Neural cell (in vitro differentiated cells): ENCODE results near the gene WWTR1. TPM values are rescaled to one million over a fixed set of nuclear protein-coding genes. Genes with fewer than 3 reads are reported as not detected.

Experiments used
- H2AFZ ChIP-seq: fragments of 200-600, 300-800 bp; sonication (generic), shearing (Covaris generic); 2 replicates; pipeline ENCODE4 v1.6.0; 2014; ENCODE audit warnings: low read depth, mild to moderate bottlenecking, antibody characterized with exemption, low read length, moderate library complexity
- H3F3A ChIP-seq: fragments of 200-600 bp; shearing (Covaris generic); 2 replicates; pipeline ENCODE4 v1.6.1; 2016; ENCODE audit warnings: mild to moderate bottlenecking, moderate library complexity, mixed read lengths, antibody characterized with exemption, low read length; ENCODE audit not compliant: insufficient read depth, poor library complexity, severe bottlenecking
- H3K27ac ChIP-seq: fragments of 200-600, 300-800 bp; sonication (generic), shearing (Covaris generic); 2 replicates; pipeline ENCODE4 v1.5.1; 2014; ENCODE audit warnings: mild to moderate bottlenecking, low read length, moderate library complexity
- H3K27me3 ChIP-seq: fragments of 300-800, 200-600 bp; sonication (generic), shearing (Covaris generic); 2 replicates; pipeline ENCODE4 v1.6.0; 2014; ENCODE audit warnings: mild to moderate bottlenecking, low read depth, low read length, moderate library complexity; ENCODE audit not compliant: insufficient read depth
- H3K36me3 ChIP-seq: fragments of 300-800, 200-600 bp; sonication (generic), shearing (Covaris generic); 2 replicates; pipeline ENCODE4 v1.5.1; 2014; ENCODE audit warnings: mild to moderate bottlenecking, antibody characterized with exemption, low read length, moderate library complexity; ENCODE audit not compliant: insufficient read depth
- H3K4me2 ChIP-seq: fragments of 300-800, 200-600 bp; sonication (generic), shearing (Covaris generic); 2 replicates; pipeline ENCODE4 v1.6.0; 2014; ENCODE audit warnings: mild to moderate bottlenecking, low read length
- H3K4me3 ChIP-seq: fragments of 300-800, 200-600 bp; sonication (generic), shearing (Covaris generic); 2 replicates; pipeline ENCODE4 v1.5.1; 2014; ENCODE audit warnings: mild to moderate bottlenecking, low read length, moderate library complexity
- H3K79me2 ChIP-seq: fragments of 200-600 bp; shearing (Covaris generic); replicated peaks from 2 replicates; pipeline ENCODE4 v1.6.0; 2014; ENCODE audit warnings: mild to moderate bottlenecking, low read length, moderate library complexity; ENCODE audit not compliant: insufficient read depth
- H3K9ac ChIP-seq: fragments of 300-800, 200-600 bp; sonication (generic), shearing (Covaris generic); 2 replicates; pipeline ENCODE4 v1.6.1; 2016; ENCODE audit warnings: mild to moderate bottlenecking, low read length, mixed read lengths
- H3K9me2 ChIP-seq: fragments of 200-600 bp; shearing (Covaris generic); 2 replicates; pipeline ENCODE4 v1.6.1; 2016; ENCODE audit warnings: mild to moderate bottlenecking, low read length, mixed read lengths; ENCODE audit not compliant: insufficient read depth
- H3K9me3 ChIP-seq: fragments of 200-600, 300-800 bp; sonication (generic), shearing (Covaris generic); 2 replicates; pipeline ENCODE4 v1.6.1; 2016; ENCODE audit warnings: mild to moderate bottlenecking, mixed run types, low read length, moderate library complexity, mixed read lengths
- H4K20me1 ChIP-seq: fragments of 200-600 bp; shearing (Covaris generic); 2 replicates; pipeline ENCODE4 v1.6.1; 2016; ENCODE audit warnings: mild to moderate bottlenecking, mixed run types; ENCODE audit not compliant: insufficient read depth
- CTCF ChIP-seq: fragments of 450-650 bp; IDR thresholded peaks from 2 replicates; pipeline ENCODE4 v1.5.1; 2014; ENCODE audit warnings: antibody characterized with exemption, mild to moderate bottlenecking, moderate library complexity; ENCODE audit not compliant: poor library complexity, severe bottlenecking
- EP300 ChIP-seq: fragments of 450-650 bp; conservative IDR thresholded peaks from 2 replicates; pipeline ENCODE4 v1.6.1; 2014; ENCODE audit warnings: antibody characterized with exemption, mild to moderate bottlenecking, moderate library complexity; ENCODE audit not compliant: poor library complexity, severe bottlenecking
- EZH2 ChIP-seq: fragments of 200-600, 300-800 bp; shearing (Covaris generic), sonication (generic); IDR thresholded peaks from 2 replicates; pipeline ENCODE4 v1.6.1; 2014; ENCODE audit warnings: antibody characterized with exemption, low read length, borderline replicate concordance, mild to moderate bottlenecking; ENCODE audit not compliant: insufficient read depth, poor library complexity, severe bottlenecking
- MXI1 ChIP-seq: fragments of 450-650 bp; conservative IDR thresholded peaks from 2 replicates; pipeline ENCODE4 v1.6.1; 2014; ENCODE audit warnings: antibody characterized with exemption, mild to moderate bottlenecking; ENCODE audit not compliant: poor library complexity, severe bottlenecking
- POLR2AphosphoS5 ChIP-seq: IDR thresholded peaks from 2 replicates; pipeline ENCODE4 v1.6.1; 2012
- RAD21 ChIP-seq: fragments of 450-650 bp; conservative IDR thresholded peaks from 2 replicates; pipeline ENCODE4 v1.6.1; 2014; ENCODE audit warnings: antibody characterized with exemption, mild to moderate bottlenecking, moderate library complexity
- REST ChIP-seq: IDR thresholded peaks from 2 replicates; pipeline ENCODE4 v1.6.1; 2012; ENCODE audit warnings: borderline replicate concordance
- SMC3 ChIP-seq: fragments of 450-650 bp; conservative IDR thresholded peaks from 2 replicates; pipeline ENCODE4 v1.6.1; 2014; ENCODE audit warnings: antibody characterized with exemption, mild to moderate bottlenecking, moderate library complexity; ENCODE audit not compliant: poor library complexity
- TAF1 ChIP-seq: IDR thresholded peaks from 2 replicates; pipeline ENCODE4 v1.6.1; 2012; ENCODE audit warnings: low read depth
- polyA plus RNA-seq: library from polyadenylated mRNA; depleted of rRNA; stranded (reverse); fragments of >200 nt; gene quantifications from 2 replicates; pipeline ENCODE4 v1.2.3, GENCODE V29; 2014

The WWTR1 gene
- polyA plus RNA-seq, 1 donor from 2014 or later: 0.97 TPM

DNA sequence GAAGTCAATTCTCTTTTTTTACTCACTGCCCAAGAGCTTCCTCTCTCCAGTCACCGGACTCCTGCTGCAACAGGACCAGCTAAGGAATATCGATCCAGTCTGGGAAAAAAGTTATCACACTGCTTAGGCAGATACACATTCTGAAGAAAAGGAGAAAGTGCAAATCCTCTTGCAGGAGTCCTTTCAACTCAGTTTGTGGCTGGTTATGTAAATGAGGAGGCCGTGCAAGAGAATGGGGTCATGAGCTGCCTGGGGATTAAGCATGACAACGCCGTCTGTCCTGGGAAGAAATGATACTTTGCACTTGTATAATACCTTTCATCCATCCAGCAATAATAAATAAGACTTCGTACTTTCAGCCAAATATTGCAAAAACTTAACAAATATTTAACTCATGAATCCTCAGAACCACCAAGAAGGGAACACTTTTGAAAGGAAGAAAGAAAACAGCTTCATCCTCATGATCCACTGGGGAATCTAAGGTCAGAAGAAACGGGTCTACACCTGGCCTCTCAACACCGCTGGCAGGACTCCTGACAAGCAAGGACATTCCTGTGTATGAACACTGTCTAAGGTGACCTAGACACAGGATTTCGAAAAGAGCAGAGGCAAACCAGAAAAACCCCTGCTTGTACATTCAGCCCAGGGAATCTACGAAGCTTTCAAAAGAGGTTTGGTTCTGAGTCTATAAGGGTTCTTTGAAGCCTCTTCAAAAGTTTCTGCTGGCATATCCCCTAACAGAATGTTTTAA lies 13.1 kb upstream of the WWTR1 start:
- H3K9ac ChIP-seq: no peak overlapping the region
- H3K27me3 ChIP-seq: no peaks in the 10 kb centered on the region
- no peak overlapping the region for H3K27ac ChIP-seq
- TF ChIP-seq CTCF (no peak), EZH2 (no peak), MXI1 (no peak), REST (no peak), SMC3 (no peak), RAD21 (no peak), EP300 (no peak), POLR2AphosphoS5 (no peak), TAF1 (no peak)
- no peaks in the 10 kb centered on the region for H3K9me2 ChIP-seq
- H3K36me3 ChIP-seq: no peaks in the 10 kb centered on the region
- H3K4me2 ChIP-seq: no peak overlapping the region
- H2AFZ ChIP-seq: no peak overlapping the region
- H4K20me1 ChIP-seq: no peaks in the 10 kb centered on the region
- H3K4me3 ChIP-seq: no peak overlapping the region
- H3K79me2 ChIP-seq: no peaks in the 10 kb centered on the region
- no peaks in the 10 kb centered on the region for H3K9me3 ChIP-seq
- no peaks in the 10 kb centered on the region for H3F3A ChIP-seq

- Histone ChIP-seq H3F3A (no peaks in the 10 kb centered on the region), H3K4me3 (no peak overlapping the region), H3K79me2 (no peaks in the 10 kb centered on the region), H3K9me2 (no peaks in the 10 kb centered on the region), H3K9me3 (no peaks in the 10 kb centered on the region), H2AFZ (no peak overlapping the region), H3K4me2 (no peak overlapping the region), H3K9ac (no peak overlapping the region), H3K27ac (no peak overlapping the region), H4K20me1 (no peaks in the 10 kb centered on the region), H3K27me3 (no peaks in the 10 kb centered on the region), H3K36me3 (no peaks in the 10 kb centered on the region)
- TF ChIP-seq POLR2AphosphoS5 (no peak), CTCF (no peak), EP300 (no peak), TAF1 (no peak), MXI1 (no peak), EZH2 (no peak), SMC3 (no peak), RAD21 (no peak), REST (no peak)
Measured at GRCh38 chr3:149667576-149667975, 9.8 kb upstream of the WWTR1 start.
